Medulla oblongata (tissue), 1 donor: ENCODE data around the gene DENND4A.

Source experiments
- DNase-seq: peaks from one replicate; pipeline ENCODE4 v3.0.0-alpha.2; 2015; ENCODE audit errors: extremely low spot score

DENND4A gene

GRCh38 chr15:65792138-65792987 lies at the start of gene DENND4A:
TSS of gene DENND4A (minus strand) at chr15:65792293. CDS start at chr15:65756450, 35,843 bp downstream.
- DNase-seq = peak; percentile 98

DNA sequence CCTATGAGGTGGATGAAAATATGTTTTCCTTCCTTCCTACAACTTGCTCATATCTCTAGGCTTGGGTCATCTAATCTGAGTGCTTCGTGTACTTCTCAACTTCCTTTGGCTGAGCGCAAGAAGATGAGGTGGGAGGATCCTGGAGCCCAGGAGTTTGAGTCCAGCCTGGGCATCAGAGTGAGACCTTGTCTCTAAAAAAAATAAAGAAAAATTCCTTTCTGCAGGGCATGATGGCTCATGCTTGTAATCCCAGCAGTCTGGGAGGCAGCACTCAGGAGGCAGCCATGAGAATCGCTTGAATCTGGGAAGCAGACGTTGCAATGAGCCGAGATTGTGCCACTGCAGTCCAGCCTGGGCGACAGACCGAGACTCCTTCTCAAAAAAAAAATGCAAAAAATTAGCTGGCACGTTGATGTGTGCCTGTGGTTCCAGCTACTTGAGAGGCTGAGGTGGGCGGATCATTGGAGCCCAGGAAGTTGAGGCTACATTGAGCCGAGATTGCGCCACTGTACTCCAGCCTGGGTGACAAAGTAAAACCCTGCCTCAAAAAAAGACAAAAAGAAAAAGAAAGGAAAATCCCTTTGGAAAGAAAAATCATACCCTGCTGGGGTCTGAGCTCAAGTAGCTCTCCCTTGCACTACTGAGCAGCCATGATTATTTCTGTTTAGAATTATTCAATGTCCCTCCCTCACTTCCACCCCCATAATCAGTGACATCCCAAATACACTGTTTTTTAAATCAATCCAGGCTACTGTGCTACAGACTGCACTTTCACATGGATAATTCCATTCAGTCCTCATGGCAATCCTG lies 49.2 kb upstream of the DENND4A start:
- no peak for DNase-seq

DNA sequence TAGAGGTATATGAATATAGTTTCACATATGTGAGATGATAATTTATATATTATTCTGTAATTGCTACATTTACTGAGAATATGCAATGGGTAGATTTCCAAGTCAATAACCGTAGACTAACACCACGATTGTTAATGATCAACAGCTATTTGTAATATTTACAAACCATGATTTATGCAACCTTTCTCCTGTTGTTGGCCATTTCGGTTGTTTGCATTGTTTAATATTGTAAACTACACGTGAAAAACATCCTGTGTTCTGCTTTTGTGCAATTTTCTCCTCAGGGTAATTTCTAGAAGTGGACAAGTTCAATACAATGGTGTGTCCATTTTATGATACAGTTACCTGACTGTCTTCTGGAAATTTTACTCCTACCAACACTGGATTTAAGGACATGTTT lies 47.9 kb upstream of the DENND4A start:
- DNase-seq = no peak

- DNase-seq = no peak
These were observed 47.3 kb upstream of the DENND4A start for GRCh38 chr15:65839354-65839901.

DNA sequence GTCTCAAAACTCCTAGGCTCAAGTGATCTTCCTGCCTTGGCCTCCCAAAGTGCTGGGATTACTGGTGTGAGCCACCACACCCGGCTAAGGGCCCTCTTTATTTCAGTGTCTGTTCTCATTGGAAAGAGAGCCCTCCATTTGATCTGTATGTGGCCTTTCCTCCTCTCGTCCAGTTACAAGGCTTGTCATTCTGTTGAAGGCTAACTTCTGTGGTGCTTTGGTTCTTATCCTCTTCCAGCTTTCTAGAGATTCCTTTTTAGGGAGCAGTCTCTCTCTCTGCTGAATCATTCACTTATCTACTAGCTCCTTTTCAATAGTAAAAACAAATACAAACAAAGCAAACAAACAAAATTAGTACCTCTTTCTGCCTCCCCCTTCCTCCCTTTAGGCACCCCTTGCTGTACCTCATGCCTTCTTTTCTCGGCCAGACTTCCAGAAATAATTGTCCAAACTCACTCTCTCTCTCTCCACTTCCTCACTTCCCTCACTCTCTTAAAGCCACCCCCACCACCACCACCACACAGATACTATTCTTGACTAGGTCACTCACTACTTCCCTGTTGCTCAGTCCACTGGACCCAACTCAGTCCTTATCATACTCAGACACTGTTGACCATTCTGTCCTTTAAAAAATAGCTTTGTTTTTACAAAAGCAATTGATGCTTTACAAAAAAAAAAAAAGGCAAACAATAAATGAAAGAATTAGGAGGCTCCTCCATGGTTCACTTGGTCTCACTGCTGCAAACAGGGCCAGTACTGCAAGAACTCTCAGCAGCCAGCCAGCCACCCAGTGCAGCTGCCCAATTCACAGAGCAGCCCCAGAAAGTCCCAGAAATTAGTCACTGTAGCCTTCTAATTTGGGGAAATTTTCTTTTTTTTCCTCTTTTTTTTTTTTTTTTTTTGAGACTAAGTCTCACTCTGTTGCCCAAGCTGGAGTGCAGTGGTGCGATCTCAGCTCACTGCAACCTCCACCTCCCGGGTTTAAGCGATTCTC lies 45.5 kb upstream of the DENND4A start:
- DNase-seq = peak; percentile 73

DNA sequence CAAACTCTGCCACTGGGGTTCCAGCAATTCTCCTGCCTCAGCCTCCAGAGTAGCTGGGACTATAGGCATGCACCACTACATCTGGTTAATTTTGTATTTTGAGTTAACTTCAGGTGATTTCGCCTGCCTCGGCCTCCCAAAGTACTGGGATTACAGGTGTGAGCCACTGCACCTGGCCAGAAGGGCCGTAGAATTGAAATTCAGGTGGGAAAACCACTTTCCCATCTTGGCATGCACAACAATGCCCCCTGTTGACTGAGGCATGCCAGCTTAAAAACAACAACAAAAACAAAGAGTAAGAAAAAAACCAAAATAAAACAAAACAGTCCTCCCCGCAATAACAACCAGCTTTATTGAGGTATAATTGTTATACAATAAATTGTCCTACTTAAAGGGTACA lies 44.6 kb upstream of the DENND4A start:
- no peak for DNase-seq

DNA sequence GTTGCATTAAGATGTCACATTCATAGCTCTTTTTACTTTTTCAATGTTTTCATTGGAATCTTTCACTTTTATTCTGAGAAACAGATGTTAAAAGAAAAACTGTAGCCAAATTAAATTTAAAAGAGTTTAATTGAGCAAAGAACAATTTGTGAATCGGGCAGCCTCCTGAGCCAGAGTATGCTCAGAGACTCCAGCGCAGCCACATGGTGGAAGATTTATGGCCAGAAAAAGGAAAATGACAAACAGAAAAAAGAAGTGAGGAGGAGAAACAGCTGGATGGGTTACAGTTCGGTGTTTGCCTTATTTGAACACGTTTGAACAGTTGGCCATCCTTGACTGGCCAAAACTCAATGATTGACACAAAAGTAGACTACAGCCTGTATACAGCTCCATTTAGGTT lies 43.4 kb upstream of the DENND4A start:
- DNase-seq = no peak

GRCh38 chr15:65834603-65835282 lies 42.6 kb upstream of the DENND4A start:
- DNase-seq = no peak

DNA sequence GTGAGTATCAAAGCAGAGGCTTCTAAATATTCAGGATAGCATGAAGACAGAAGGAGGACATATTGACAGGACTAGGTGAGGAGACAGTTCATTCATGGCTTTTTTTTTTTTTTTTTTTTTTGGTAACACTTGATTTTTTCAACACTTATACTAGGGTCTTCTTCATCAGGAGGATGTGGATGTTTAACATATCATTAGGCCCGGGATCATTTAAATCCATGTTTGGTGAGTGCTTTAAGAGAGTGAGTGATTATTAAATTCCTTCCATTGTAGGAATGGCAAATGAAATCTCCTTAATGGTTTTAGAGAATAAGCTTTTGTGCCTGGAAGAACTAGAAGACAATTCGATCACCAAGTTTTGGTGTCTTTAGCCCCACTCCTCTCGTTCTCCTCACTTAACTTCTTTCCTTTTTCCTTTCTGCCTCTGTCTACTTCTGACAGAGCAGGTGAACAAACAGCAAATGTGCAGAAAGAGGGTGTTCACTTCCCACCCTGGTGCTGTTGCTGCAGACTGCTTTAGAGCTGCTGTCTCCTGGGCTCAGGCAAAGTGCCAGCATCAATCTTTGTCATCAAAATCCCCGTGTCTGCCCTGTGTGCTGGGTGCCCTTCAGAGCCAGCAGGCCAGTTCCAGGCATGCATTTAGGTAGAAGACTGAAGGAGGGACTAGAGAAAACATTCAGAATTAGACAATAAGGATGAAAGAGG lies 41.6 kb upstream of the DENND4A start:
- no peak for DNase-seq

GRCh38 chr15:65832549-65833364 lies 40.7 kb upstream of the DENND4A start:
- peak; percentile 91 for DNase-seq

DNA sequence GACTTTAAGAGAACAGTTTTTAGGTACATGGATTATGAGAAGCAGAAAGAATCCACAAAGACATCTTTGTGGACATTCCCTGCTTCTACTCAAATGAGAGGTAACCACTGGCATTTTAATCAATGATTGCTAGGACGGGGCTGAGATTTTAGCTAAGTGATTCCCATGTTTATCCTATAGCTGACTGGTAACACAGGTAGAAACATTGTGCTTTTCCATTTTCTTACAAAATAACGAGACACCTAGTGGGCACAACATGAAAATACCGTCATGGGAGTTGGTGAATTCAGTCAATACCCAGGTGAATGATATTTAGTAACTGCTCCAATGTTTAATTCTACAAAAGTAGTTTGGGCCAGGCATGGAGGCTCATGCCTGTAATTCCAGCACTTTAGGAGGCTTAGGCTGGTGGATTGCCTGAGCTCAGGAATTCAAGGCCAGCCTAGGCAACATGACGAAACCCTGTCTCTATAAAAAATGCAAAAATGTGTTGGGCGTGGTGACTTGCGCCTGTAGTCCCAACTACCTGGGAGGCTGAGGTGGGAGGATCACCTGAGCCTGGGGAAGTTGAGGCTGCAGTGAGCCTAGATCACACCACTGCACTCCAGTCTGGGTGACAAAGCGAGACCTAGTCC lies 37.2 kb upstream of the DENND4A start:
- no peak for DNase-seq

- DNase-seq = no peak
These were observed 36.5 kb upstream of the DENND4A start for GRCh38 chr15:65828585-65828984.

DNA sequence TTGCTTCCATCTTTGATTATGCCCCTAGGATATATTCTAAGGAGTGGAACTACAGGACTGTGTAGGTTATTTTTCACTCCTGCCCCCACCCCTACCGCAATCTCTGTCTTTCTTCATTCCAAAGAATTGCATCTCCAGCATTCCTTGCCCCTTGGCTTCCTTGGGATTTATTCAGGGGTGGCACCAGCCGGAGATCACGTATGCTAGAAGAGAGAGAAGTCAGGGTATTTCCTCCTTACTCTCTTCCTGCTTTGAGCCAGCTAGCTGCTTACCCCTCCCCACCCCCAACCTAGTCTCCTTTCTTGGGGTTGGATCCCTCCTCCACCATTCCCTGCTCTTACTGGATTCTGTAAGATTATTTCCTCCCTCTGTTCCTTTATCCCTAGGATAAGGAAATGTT lies 35.0 kb upstream of the DENND4A start:
- no peak for DNase-seq

- no peak for DNase-seq
These were observed 33.0 kb upstream of the DENND4A start for GRCh38 chr15:65824941-65825544.

- peak; percentile 75 for DNase-seq
These were observed 32.1 kb upstream of the DENND4A start for GRCh38 chr15:65824031-65824743.

GRCh38 chr15:65822316-65822715 lies 30.2 kb upstream of the DENND4A start:
- DNase-seq = no peak

- no peak for DNase-seq
These were observed 29.0 kb upstream of the DENND4A start for GRCh38 chr15:65821070-65821469.

DNA sequence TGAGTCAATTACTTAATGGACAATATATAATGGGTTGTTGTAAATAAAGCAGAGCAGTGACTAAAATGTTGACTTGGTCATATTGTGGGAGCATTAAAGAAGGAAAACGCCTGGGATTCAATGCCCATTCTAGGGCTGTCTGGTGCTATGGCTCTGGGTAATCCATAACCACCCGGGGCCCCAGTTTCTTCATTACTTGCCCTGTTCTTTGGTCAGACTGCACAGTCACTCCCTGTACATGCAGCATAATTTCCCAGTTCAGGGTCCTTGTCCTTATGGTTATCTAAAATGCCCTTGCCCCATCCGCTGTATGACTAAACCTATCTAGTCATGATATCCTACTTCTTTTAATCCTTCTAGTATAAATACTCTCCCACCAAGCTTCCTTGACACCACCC lies 27.5 kb upstream of the DENND4A start:
- no peak for DNase-seq
